8988T (cell line): ENCODE results near the gene CPLX3.

ENCODE experiments used
- DNase-seq: peaks from one replicate; pipeline ENCODE4 v3.0.0; 2011

Gene CPLX3

GRCh38 chr15:74831813-74832495 is 5.5 kb downstream of the CPLX3 start:
- no peak for DNase-seq

- no peak for DNase-seq
These were observed 6.4 kb downstream of the CPLX3 start for GRCh38 chr15:74832826-74833225.

- DNase-seq = no peak
These were observed 7.1 kb downstream of the CPLX3 start for GRCh38 chr15:74833376-74834107.

GRCh38 chr15:74835312-74835823 is 8.9 kb downstream of the CPLX3 start:
- DNase-seq = peak; percentile 94

- DNase-seq = no peak
These were observed 10.4 kb downstream of the CPLX3 start for GRCh38 chr15:74836846-74837245.

GRCh38 chr15:74837482-74838136 is 11.2 kb downstream of the CPLX3 start:
- no peak for DNase-seq

- DNase-seq = no peak
These were observed 11.7 kb downstream of the CPLX3 start for GRCh38 chr15:74838137-74838516.

GRCh38 chr15:74838746-74839525 is 12.5 kb downstream of the CPLX3 start:
- peak; percentile 7 for DNase-seq

GRCh38 chr15:74839526-74840395 is 13.3 kb downstream of the CPLX3 start:
- DNase-seq = peak; percentile 17

- no peak for DNase-seq
These were observed 14.7 kb downstream of the CPLX3 start for GRCh38 chr15:74840851-74841775.

- DNase-seq = no peak
These were observed 15.5 kb downstream of the CPLX3 start for GRCh38 chr15:74841891-74842373.

GRCh38 chr15:74842581-74843444 is 16.4 kb downstream of the CPLX3 start, which contains the start of gene ULK3:
Gene ULK3, minus strand, starts transcription at chr15:74843156. Its CDS starts 51 bp downstream, at chr15:74843105.
- DNase-seq = peak; percentile 91

GRCh38 chr15:74843445-74843828 is 17.0 kb downstream of the CPLX3 start:
- no peak for DNase-seq

GRCh38 chr15:74843891-74844299 is 17.5 kb downstream of the CPLX3 start:
- DNase-seq = no peak

GRCh38 chr15:74844319-74845207 is 18.1 kb downstream of the CPLX3 start:
- no peak for DNase-seq

- no peak for DNase-seq
These were observed 18.8 kb downstream of the CPLX3 start for GRCh38 chr15:74845208-74845568.

- DNase-seq = no peak
These were observed 19.2 kb downstream of the CPLX3 start for GRCh38 chr15:74845581-74845980.

GRCh38 chr15:74847432-74847831 is 21.0 kb downstream of the CPLX3 start:
- DNase-seq = no peak

GRCh38 chr15:74850393-74850792 is 24.0 kb downstream of the CPLX3 start:
- DNase-seq = no peak
